Endothelial cell (in vitro differentiated cells): Measurements from ENCODE around the gene PKD2. TPM values are rescaled to one million over a fixed set of nuclear protein-coding genes. Genes with fewer than 3 reads are reported as not detected.
"Not testable (repeated sequence)": the region's sequence is repeated elsewhere in the genome, so short reads cannot be mapped to it uniquely, and the experiment has no call there.

Source experiments
- DNase-seq: peaks from one replicate; pipeline ENCODE4 v3.0.0; 2021; ENCODE audit warnings: low spot score
- H3K27ac Mint-ChIP-seq: one replicate; pipeline ENCODE4 v1.8.0; 2021; ENCODE audit warnings: mixed read lengths, inconsistent platforms; ENCODE audit not compliant: unreplicated experiment
- H3K27me3 Mint-ChIP-seq: one replicate; pipeline ENCODE4 v1.8.0; 2021; ENCODE audit warnings: mild to moderate bottlenecking, moderate library complexity, mixed read lengths, inconsistent platforms; ENCODE audit not compliant: unreplicated experiment
- H3K36me3 Mint-ChIP-seq: one replicate; pipeline ENCODE4 v1.8.0; 2021; ENCODE audit warnings: mild to moderate bottlenecking, low read depth, mixed read lengths, inconsistent platforms; ENCODE audit not compliant: unreplicated experiment
- H3K4me1 Mint-ChIP-seq: one replicate; pipeline ENCODE4 v1.8.0; 2021; ENCODE audit warnings: mild to moderate bottlenecking, mixed read lengths, inconsistent platforms; ENCODE audit not compliant: unreplicated experiment
- H3K4me3 Mint-ChIP-seq: one replicate; pipeline ENCODE4 v1.8.0; 2021; ENCODE audit warnings: mild to moderate bottlenecking, mixed read lengths, inconsistent platforms; ENCODE audit not compliant: unreplicated experiment
- H3K9me3 Mint-ChIP-seq: one replicate; pipeline ENCODE4 v1.8.0; 2021; ENCODE audit warnings: mixed read lengths, inconsistent platforms; ENCODE audit not compliant: unreplicated experiment
- total RNA-seq: library from RNA; stranded (reverse); fragmentation: NEBNext Ultra II Directional; extraction: Animal tissue kit (Norgen Biotek cat#: 25700); gene quantifications from one replicate; pipeline ENCODE4 v1.2.1, GENCODE V29; 2021; ENCODE audit not compliant: unreplicated experiment
- TF ChIP-seq, protein P1 (sequence below): fragments of 200-600 bp; sonication (generic); IDR thresholded peaks from one replicate; pipeline ENCODE4 v1.5.0; 2021; ENCODE audit warnings: antibody characterized with exemption; ENCODE audit not compliant: unreplicated experiment

Gene PKD2
- total RNA-seq, 1 donor from 2014 or later: 31.1 TPM

DNA sequence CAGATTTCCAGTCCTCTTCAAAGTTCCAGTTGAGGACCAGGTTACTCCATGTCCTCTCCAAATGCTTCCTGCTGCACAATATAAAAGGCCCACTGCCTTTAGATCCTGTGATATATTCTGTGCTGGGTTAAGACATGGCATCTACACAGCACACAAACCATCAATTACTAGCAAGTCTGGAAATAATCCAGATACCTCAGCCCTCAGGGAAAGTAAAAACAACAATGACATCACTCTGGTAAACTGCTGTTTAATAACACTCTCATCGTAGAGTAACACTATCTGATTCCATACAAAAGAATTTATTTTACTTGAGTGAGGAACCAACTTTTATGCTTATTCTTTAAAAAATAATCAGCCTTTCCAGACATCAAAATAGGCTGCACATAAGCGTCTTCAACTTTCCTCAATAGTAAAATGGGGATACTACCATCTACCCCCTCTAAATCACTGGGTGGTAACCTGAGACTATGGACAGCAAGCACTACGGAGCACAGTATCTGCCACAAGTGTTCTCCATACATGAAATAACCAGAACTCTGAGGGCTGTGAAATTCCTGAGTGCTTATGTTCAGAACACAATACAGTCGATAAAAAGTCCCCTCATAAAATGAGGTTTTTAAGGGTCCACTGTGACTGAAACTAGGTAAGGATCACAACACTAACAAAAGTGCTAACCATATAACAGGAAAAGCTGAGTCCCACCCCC is 97.6 kb downstream of the PKD2 start:
- TF ChIP-seq, protein P1, sequence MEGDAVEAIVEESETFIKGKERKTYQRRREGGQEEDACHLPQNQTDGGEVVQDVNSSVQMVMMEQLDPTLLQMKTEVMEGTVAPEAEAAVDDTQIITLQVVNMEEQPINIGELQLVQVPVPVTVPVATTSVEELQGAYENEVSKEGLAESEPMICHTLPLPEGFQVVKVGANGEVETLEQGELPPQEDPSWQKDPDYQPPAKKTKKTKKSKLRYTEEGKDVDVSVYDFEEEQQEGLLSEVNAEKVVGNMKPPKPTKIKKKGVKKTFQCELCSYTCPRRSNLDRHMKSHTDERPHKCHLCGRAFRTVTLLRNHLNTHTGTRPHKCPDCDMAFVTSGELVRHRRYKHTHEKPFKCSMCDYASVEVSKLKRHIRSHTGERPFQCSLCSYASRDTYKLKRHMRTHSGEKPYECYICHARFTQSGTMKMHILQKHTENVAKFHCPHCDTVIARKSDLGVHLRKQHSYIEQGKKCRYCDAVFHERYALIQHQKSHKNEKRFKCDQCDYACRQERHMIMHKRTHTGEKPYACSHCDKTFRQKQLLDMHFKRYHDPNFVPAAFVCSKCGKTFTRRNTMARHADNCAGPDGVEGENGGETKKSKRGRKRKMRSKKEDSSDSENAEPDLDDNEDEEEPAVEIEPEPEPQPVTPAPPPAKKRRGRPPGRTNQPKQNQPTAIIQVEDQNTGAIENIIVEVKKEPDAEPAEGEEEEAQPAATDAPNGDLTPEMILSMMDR: no peak
- Mint-ChIP-seq H3K4me1 (peaks cover 14% of the 10 kb centered on the region), H3K27ac (no peak overlapping the region), H3K36me3 (peaks cover 5% of the 10 kb centered on the region), H3K9me3 (no peaks in the 10 kb centered on the region), H3K4me3 (no peak overlapping the region), H3K27me3 (no peaks in the 10 kb centered on the region)
- DNase-seq: no peak

- Mint-ChIP-seq H3K4me1 (peaks cover 14% of the 10 kb centered on the region), H3K27ac (no peak overlapping the region), H3K36me3 (no peaks in the 10 kb centered on the region), H3K9me3 (no peaks in the 10 kb centered on the region), H3K27me3 (no peaks in the 10 kb centered on the region), H3K4me3 (no peak overlapping the region)
- TF ChIP-seq, protein P1: no peak
- no peak for DNase-seq
Observed at GRCh38 chr4:88106205-88106604, 98.8 kb downstream of the PKD2 start.

- Mint-ChIP-seq H3K27ac (no peak overlapping the region), H3K4me1 (peaks cover 14% of the 10 kb centered on the region), H3K9me3 (no peaks in the 10 kb centered on the region), H3K27me3 (no peaks in the 10 kb centered on the region), H3K4me3 (no peak overlapping the region), H3K36me3 (no peaks in the 10 kb centered on the region)
- TF ChIP-seq, protein P1: no peak
- no peak for DNase-seq
Observed at GRCh38 chr4:88107406-88108107, 100.1 kb downstream of the PKD2 start.

GRCh38 chr4:88108108-88108465 is 100.7 kb downstream of the PKD2 start:
- not testable (repeated sequence) for H3K36me3 Mint-ChIP-seq, H3K27me3 Mint-ChIP-seq, H3K9me3 Mint-ChIP-seq, DNase-seq, H3K27ac Mint-ChIP-seq, H3K4me3 Mint-ChIP-seq
- H3K4me1 Mint-ChIP-seq: peaks cover 14% of the 10 kb centered on the region

- no peak for DNase-seq
- Mint-ChIP-seq H3K4me1 (peaks cover 14% of the 10 kb centered on the region), H3K9me3 (no peaks in the 10 kb centered on the region), H3K36me3 (no peaks in the 10 kb centered on the region), H3K27ac (no peak overlapping the region), H3K4me3 (no peak overlapping the region), H3K27me3 (no peaks in the 10 kb centered on the region)
- TF ChIP-seq, protein P1: no peak
Observed at GRCh38 chr4:88108747-88109122, 101.3 kb downstream of the PKD2 start.
